Spleen (tissue), 11 donors: Measurements from ENCODE around the gene CAMK1D. TPM values are rescaled to one million over a fixed set of nuclear protein-coding genes. Genes with fewer than 3 reads are reported as not detected.
"Not testable (repeated sequence)": the region's sequence is repeated elsewhere in the genome, so short reads cannot be mapped to it uniquely, and the experiment has no call there.

ENCODE experiments used
- DNase-seq: peaks from one replicate; pipeline ENCODE4 v3.0.0-alpha.2; 2020
- H3K27ac ChIP-seq, 8 donors: fragments of 200-600 bp; sonication (generic) in 7 of 8; 1 replicate in 4 of 8; 2 replicates in 4 of 8; pipeline versions ENCODE4 v1.5.0 to v1.8.0; 2016 to 2021; ENCODE audit warnings: inconsistent platforms in 4 of 8, mild to moderate bottlenecking in 4 of 8, moderate library complexity in 1 of 8
- H3K27me3 ChIP-seq, 7 donors: fragments of 200-600 bp; sonication (generic) in 6 of 7; replicated peaks in 1 of 7; 1 replicate in 4 of 7; 2 replicates in 3 of 7; pipeline versions ENCODE4 v1.5.0 to v1.8.0; 2016 to 2021; ENCODE audit warnings: inconsistent platforms in 3 of 7, mild to moderate bottlenecking in 1 of 7
- H3K36me3 ChIP-seq, 6 donors: fragments of 200-600 bp; sonication (generic) in 5 of 6; 1 replicate in 4 of 6; 2 replicates in 2 of 6; pipeline versions ENCODE4 v1.5.0 to v1.8.0; 2016 to 2021; ENCODE audit warnings: inconsistent platforms in 2 of 6
- H3K4me1 ChIP-seq, 6 donors: fragments of 200-600 bp; sonication (generic) in 5 of 6; 1 replicate in 3 of 6; 2 replicates in 3 of 6; pipeline versions ENCODE4 v1.5.0 to v1.8.0; 2016 to 2021; ENCODE audit warnings: inconsistent platforms in 3 of 6
- H3K4me3 ChIP-seq, 8 donors: fragments of 200-600 bp; sonication (generic) in 7 of 8; 1 replicate in 4 of 8; 2 replicates in 4 of 8; pipeline versions ENCODE4 v1.5.0 to v1.8.0; 2016 to 2021; ENCODE audit warnings: inconsistent platforms in 4 of 8, mild to moderate bottlenecking in 4 of 8, moderate library complexity in 2 of 8
- H3K9me3 ChIP-seq, 8 donors: fragments of 200-600 bp; sonication (generic) in 7 of 8; 1 replicate in 4 of 8; 2 replicates in 4 of 8; pipeline versions ENCODE4 v1.5.0 to v1.8.0; 2016 to 2021; ENCODE audit warnings: inconsistent platforms in 4 of 8
- CTCF ChIP-seq, 11 experiments: fragments of 200-600 bp in 7 of 11; fragments of 450-650 bp in 4 of 11; sonication (generic) in 4 of 11; IDR thresholded peaks in 8 of 11; conservative IDR thresholded peaks in 3 of 11; 1 replicate in 7 of 11; 2 replicates in 4 of 11; pipeline versions ENCODE4 v1.4.0 to v1.8.0; 2016 to 2021; ENCODE audit warnings: antibody characterized with exemption in 11 of 11, inconsistent platforms in 4 of 11, mild to moderate bottlenecking in 1 of 11
- POLR2A ChIP-seq, 3 donors: fragments of 450-650 bp; IDR thresholded peaks; one replicate each; pipeline ENCODE4 v1.5.1; 2017; ENCODE audit warnings: antibody characterized with exemption in 3 of 3, mild to moderate bottlenecking in 1 of 3
- POLR2AphosphoS5 ChIP-seq, 3 donors: sonication (generic); formaldehyde crosslinking; IDR thresholded peaks; one replicate each; pipeline ENCODE4 v1.5.1; 2017; ENCODE audit warnings: antibody characterized with exemption in 3 of 3
- WGBS, 5 donors: extraction: QIAGEN DNeasy Blood & Tissue Kit in 3 of 5; methylation state at CpG; one replicate each; pipeline versions ENCODE4 v1.1.5 to v1.1.7; 2013 to 2018; 5-methylcytosine and 5-hydroxymethylcytosine counted together
- intact Hi-C: fragments of 100-400 bp; cut with DNase I; formaldehyde crosslinking; loops from one replicate; pipeline ENCODE4 v1.15.0; 2023; ENCODE audit warnings: low total_unique reads
- polyA plus RNA-seq, 3 donors: library from polyadenylated mRNA; stranded (reverse); fragments of 200-250 nt; gene quantifications; one replicate each; pipeline ENCODE4 v1.2.1, GENCODE V29; 2013
- total RNA-seq, 7 donors: library from RNA; depleted of rRNA in 3 of 7; stranded (reverse); fragments of >200 nt in 3 of 7; fragmentation: NEBNext Ultra II Directional in 4 of 7; extraction: Animal tissue kit (Norgen Biotek cat#: 25700) in 4 of 7; gene quantifications; one replicate each; pipeline versions ENCODE4 v1.1.0 to v1.2.1, GENCODE V29; 2016 to 2021
- donor health status: healthy with polysubstance abuse.
- donor health status: DM: no; HTN: no; CAD: no; lungs with moderate emphysema.
- donor health status: DM: no; HTN: no; CAD: no.
- donor health status: Bipolar disorder and iron deficiency.
- donor health status: healthy.
- donor health status: DM: no; HTN: no; CAD: no.
- donor health status: DM: yes; HTN: yes; CAD: no.

Gene CAMK1D
- total and polyA plus RNA-seq, 10 donors, result 6.8 to 34.5 (median 20.0) TPM

DNA sequence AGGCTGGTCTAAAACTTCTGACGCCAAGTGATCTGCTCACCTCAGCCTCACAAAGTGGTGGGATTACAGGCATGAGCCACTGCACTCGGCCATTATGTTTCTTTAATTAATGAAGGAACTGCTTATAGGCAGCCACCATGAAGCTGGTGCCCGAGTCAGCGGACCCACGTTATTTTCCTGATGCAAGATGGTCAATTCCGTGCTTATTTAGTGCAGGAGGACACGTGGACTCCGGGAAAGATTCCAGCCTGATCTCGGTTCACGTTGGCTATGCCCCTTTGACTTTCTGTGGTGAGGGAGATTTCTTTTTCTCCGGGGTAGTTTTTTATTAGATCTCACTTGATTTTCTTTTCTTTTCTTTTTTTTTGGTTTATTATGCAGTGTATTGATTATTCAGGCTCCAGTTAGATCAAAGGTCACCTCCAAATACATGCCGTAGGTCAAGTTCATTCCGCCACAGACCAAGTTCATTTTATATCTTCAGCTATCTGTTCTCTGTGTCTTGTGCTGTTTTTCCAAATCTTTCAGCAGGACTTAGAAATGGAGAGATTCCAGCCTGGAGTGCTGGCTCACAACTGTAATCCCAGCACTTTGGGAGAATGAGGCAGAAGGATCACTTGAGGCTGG is 8.3 kb downstream of the CAMK1D start:
- peaks cover 0 to 3% (median 0%) of the 10 kb centered on the region in 8 donors for H3K9me3 ChIP-seq
- intact Hi-C loops, result no loop called here
- peaks cover 0 to 78% (median 25%) of the 10 kb centered on the region in 6 donors for H3K4me1 ChIP-seq
- no peaks in the 10 kb centered on the region for H3K27me3 ChIP-seq
- TF ChIP-seq POLR2A (IDR thresholded peaks at IDR 0.05) (no peak), POLR2AphosphoS5 (IDR thresholded peaks at IDR 0.05) (no peak), CTCF (IDR thresholded peaks at IDR 0.05 in 8 of 11, conservative IDR thresholded peaks at IDR 0.05 in 3 of 11) (no peak)
- no peak overlapping the region for H3K27ac ChIP-seq
- DNase-seq, result no peak
- H3K4me3 ChIP-seq, result no peak overlapping the region
- 84 to 93% (median 92%) methylated on average over 13 of the region's 13 CpGs for WGBS, 5 donors
- H3K36me3 ChIP-seq, result no peaks in the 10 kb centered on the region

DNA sequence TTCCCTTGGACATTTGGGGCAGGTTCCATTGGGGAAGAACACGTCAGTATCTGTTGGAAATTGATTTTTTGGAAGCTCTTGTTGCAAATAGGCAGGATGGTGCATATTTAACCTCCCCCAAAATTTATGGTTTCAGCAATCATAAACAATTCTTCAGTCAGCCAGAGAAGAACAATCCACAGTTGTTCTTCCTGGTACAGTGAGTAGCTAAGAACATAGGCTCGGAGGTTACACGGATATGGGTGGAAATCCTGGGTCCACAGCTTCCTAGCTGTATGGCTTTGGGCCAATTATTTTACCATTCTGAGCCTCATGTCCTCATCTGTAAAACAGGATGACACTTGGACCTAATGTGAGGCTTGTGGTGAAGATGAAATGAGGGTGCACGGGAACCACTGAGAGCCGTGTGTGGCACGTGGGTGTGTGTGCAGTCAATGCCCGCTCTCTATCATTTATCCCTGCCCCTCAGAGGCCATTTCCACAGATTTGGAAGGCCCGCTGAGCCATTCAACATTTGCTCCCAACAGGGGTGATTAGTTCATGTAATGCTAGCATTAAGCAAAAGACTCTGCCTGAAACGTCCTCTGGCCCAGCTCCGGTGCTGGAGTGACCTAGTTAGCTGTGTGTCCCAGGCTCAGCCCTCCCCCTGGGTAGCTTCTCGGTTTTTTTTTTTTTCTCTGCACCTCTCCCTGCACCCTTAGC is 9.7 kb downstream of the CAMK1D start:
- H3K27ac ChIP-seq, result no peak overlapping the region
- TF ChIP-seq POLR2AphosphoS5 (IDR thresholded peaks at IDR 0.05), result no peak
- no peak for TF ChIP-seq CTCF (IDR thresholded peaks at IDR 0.05 in 8 of 11, conservative IDR thresholded peaks at IDR 0.05 in 3 of 11)
- no peak for TF ChIP-seq POLR2A (IDR thresholded peaks at IDR 0.05)
- intact Hi-C loops, result no loop called here

GRCh38 chr10:12360461-12360860 is 11.1 kb downstream of the CAMK1D start:
- H3K4me1 ChIP-seq, result peaks cover 0 to 74% (median 24%) of the 10 kb centered on the region in 6 donors
- H3K4me3 ChIP-seq, result no peak overlapping the region
- DNase-seq, result no peak
- WGBS, 5 donors, result 76 to 91% (median 89%) methylated on average over 5 of the region's 5 CpGs
- TF ChIP-seq POLR2AphosphoS5 (IDR thresholded peaks at IDR 0.05), result no peak
- no peak for TF ChIP-seq CTCF (IDR thresholded peaks at IDR 0.05 in 8 of 11, conservative IDR thresholded peaks at IDR 0.05 in 3 of 11)
- TF ChIP-seq POLR2A (IDR thresholded peaks at IDR 0.05), result no peak
- H3K27me3 ChIP-seq, result no peaks in the 10 kb centered on the region
- peaks cover 0 to 4% (median 0%) of the 10 kb centered on the region in 8 donors for H3K9me3 ChIP-seq
- H3K27ac ChIP-seq, result no peak overlapping the region
- intact Hi-C loops, result no loop called here
- no peaks in the 10 kb centered on the region for H3K36me3 ChIP-seq

More for the DNA sequence above, 9.7 kb downstream of the CAMK1D start:
- Histone ChIP-seq H3K36me3 (no peaks in the 10 kb centered on the region), H3K27me3 (no peaks in the 10 kb centered on the region), H3K9me3 (peaks cover 0 to 4% (median 0%) of the 10 kb centered on the region in 8 donors), H3K4me3 (no peak overlapping the region), H3K4me1 (peaks cover 0 to 68% (median 16%) of the 10 kb centered on the region in 6 donors)
- no peak for DNase-seq
- 54 to 79% (median 65%) methylated on average over 11 of the region's 11 CpGs for WGBS, 5 donors

DNA sequence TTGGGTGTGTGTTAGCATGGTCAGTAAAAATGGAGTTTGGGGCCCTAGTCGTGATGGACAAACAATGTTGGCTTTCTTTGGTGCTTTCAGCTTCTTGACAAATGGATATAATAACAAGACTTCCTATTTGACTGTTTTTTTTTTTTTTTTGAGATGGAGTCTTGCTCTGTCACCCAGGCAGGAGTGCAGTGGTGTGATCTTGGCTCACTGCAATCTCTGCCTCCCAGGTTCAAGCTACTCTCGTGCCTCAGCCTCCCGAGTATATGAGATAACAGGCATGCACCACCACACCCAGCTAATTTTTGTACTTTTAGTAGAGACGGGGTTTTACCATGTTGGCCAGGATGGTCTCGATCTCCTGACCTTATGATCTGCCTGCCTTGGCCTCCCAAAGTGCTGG is 11.8 kb downstream of the CAMK1D start:
- WGBS, 5 donors, result 82 to 93% (median 86%) methylated on average over 5 of the region's 5 CpGs
- H3K4me3 ChIP-seq, H3K9me3 ChIP-seq, H3K27ac ChIP-seq, intact Hi-C loops, H3K36me3 ChIP-seq, H3K27me3 ChIP-seq, DNase-seq: not testable (repeated sequence)
- peaks cover 0 to 74% (median 30%) of the 10 kb centered on the region in 6 donors for H3K4me1 ChIP-seq
